DND-41 (cell line): ENCODE results near the gene INPP5A.

ENCODE experiments used
- ATAC-seq: fragments of 200-7000 bp; cut with Tn5 transposase; 3 replicates; pipeline ENCODE4 v1.9.1; 2021; ENCODE audit warnings: low read depth; ENCODE audit not compliant: insufficient read depth
- DNase-seq: peaks from one replicate; pipeline ENCODE4 v3.0.0-alpha.2; 2020
- H2AFZ ChIP-seq: 2 replicates; pipeline ENCODE4 v1.6.0; 2012; ENCODE audit warnings: low read depth, low read length
- H3K27ac ChIP-seq: 2 replicates; pipeline ENCODE4 v1.5.1; 2012; ENCODE audit warnings: low read length, inconsistent platforms
- H3K27me3 ChIP-seq: fragments of 200-600 bp; sonication (generic); 2 replicates; pipeline ENCODE4 v1.6.0; 2012; ENCODE audit warnings: low read length, mild to moderate bottlenecking, inconsistent platforms; ENCODE audit not compliant: insufficient read depth, poor library complexity
- H3K36me3 ChIP-seq: 2 replicates; pipeline ENCODE4 v1.5.1; 2012; ENCODE audit warnings: low read length, inconsistent platforms; ENCODE audit not compliant: insufficient read depth
- H3K4me1 ChIP-seq: 2 replicates; pipeline ENCODE4 v1.5.1; 2012; ENCODE audit warnings: mild to moderate bottlenecking, low read length; ENCODE audit not compliant: insufficient read depth
- H3K4me2 ChIP-seq: 2 replicates; pipeline ENCODE4 v1.6.0; 2012; ENCODE audit warnings: mild to moderate bottlenecking, moderate library complexity, low read length, inconsistent platforms; ENCODE audit not compliant: insufficient read depth
- H3K4me3 ChIP-seq, 2 experiments: fragments of 200-600 bp in 1 of 2; shearing (Covaris generic) in 1 of 2; 2 replicates each; pipeline ENCODE4 v1.5.1; 2012 to 2016; ENCODE audit warnings: inconsistent platforms in 2 of 2, low read length in 2 of 2, mild to moderate bottlenecking in 2 of 2, low read depth in 1 of 2, moderate library complexity in 1 of 2
- H3K79me2 ChIP-seq: 2 replicates; pipeline ENCODE4 v1.6.0; 2012; ENCODE audit warnings: low read length, inconsistent platforms; ENCODE audit not compliant: insufficient read depth
- H3K9ac ChIP-seq: 2 replicates; pipeline ENCODE4 v1.6.0; 2012; ENCODE audit warnings: low read depth, mild to moderate bottlenecking, inconsistent platforms, low read length, moderate library complexity
- H3K9me3 ChIP-seq: 2 replicates; pipeline ENCODE4 v1.5.1; 2012; ENCODE audit warnings: low read length, moderate library complexity, mild to moderate bottlenecking, inconsistent platforms; ENCODE audit not compliant: insufficient read depth, severe bottlenecking
- H4K20me1 ChIP-seq: 2 replicates; pipeline ENCODE4 v1.6.0; 2012; ENCODE audit warnings: low read length; ENCODE audit not compliant: insufficient read depth
- EZH2 ChIP-seq: IDR thresholded peaks from 3 replicates; pipeline ENCODE4 v1.6.1; 2012; ENCODE audit warnings: borderline replicate concordance, low read depth, mild to moderate bottlenecking, moderate library complexity, low read length, inconsistent platforms; ENCODE audit not compliant: severe bottlenecking
- TF ChIP-seq, protein P1 (sequence below): IDR thresholded peaks from 2 replicates; pipeline ENCODE4 v1.5.1; 2012; ENCODE audit warnings: borderline replicate concordance, low read length, moderate library complexity, mild to moderate bottlenecking; ENCODE audit not compliant: poor library complexity, severe bottlenecking; ENCODE audit errors: extremely low read depth

The INPP5A gene

DNA sequence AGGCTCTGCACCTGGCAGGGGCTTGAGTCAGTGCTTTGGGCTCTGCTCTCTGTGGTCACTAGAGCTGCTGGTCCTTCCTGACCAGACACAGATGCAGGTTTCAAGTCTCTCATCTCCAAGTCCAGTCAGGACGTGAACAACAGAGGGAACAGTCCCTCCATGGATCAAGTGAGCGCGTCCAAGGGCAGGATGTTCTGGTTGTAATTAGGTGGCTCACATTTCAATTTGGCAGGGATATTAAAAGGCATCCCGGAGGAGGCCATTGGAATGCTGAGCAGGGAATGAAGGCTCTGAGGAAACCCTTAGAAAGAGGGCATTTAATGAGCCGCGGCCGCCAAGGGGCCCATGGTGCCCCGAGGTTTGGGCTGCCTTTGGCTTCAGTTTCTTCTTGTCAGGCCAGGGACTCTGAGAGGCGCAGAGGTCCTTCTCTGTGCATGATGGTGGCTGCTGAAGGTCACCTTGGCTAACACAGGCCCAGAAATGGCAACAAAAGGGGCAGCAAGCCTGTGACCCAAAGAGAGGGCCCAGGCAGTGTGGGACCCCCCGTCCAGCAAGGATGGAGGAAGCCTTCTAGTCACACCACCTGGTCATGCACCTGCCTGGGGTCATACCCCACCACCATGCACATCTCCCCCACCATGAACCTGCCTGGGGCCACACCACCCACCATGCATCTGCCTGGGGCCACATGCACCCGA, 30.7 kb upstream of the INPP5A start:
- no peak overlapping the region for H3K9ac ChIP-seq
- H3K36me3 ChIP-seq = no peaks in the 10 kb centered on the region
- TF ChIP-seq, protein P1, sequence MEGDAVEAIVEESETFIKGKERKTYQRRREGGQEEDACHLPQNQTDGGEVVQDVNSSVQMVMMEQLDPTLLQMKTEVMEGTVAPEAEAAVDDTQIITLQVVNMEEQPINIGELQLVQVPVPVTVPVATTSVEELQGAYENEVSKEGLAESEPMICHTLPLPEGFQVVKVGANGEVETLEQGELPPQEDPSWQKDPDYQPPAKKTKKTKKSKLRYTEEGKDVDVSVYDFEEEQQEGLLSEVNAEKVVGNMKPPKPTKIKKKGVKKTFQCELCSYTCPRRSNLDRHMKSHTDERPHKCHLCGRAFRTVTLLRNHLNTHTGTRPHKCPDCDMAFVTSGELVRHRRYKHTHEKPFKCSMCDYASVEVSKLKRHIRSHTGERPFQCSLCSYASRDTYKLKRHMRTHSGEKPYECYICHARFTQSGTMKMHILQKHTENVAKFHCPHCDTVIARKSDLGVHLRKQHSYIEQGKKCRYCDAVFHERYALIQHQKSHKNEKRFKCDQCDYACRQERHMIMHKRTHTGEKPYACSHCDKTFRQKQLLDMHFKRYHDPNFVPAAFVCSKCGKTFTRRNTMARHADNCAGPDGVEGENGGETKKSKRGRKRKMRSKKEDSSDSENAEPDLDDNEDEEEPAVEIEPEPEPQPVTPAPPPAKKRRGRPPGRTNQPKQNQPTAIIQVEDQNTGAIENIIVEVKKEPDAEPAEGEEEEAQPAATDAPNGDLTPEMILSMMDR = no peak
- TF ChIP-seq EZH2 = no peak
- no peaks in the 10 kb centered on the region for H3K4me1 ChIP-seq
- H3K9me3 ChIP-seq = no peaks in the 10 kb centered on the region
- no peak overlapping the region for H2AFZ ChIP-seq
- ATAC-seq (no peak), DNase-seq (no peak)
- H3K27me3 ChIP-seq = no peaks in the 10 kb centered on the region
- H3K27ac ChIP-seq = no peak overlapping the region
- H3K4me2 ChIP-seq = no peak overlapping the region
- no peaks in the 10 kb centered on the region for H3K79me2 ChIP-seq
- no peak overlapping the region for H3K4me3 ChIP-seq
- peaks cover 3% of the 10 kb centered on the region; the same call in 1 of the 2 replicates for H4K20me1 ChIP-seq

GRCh38 chr10:132507409-132507955, 30.1 kb upstream of the INPP5A start:
- no peak overlapping the region for H2AFZ ChIP-seq
- DNase-seq (no peak), ATAC-seq (no peak)
- H3K27me3 ChIP-seq = no peaks in the 10 kb centered on the region
- H3K27ac ChIP-seq = no peak overlapping the region
- H3K4me1 ChIP-seq = no peaks in the 10 kb centered on the region
- peaks cover 3% of the 10 kb centered on the region; the same call in 1 of the 2 replicates for H4K20me1 ChIP-seq
- no peaks in the 10 kb centered on the region for H3K79me2 ChIP-seq
- TF ChIP-seq, protein P1 = no peak
- no peak for TF ChIP-seq EZH2
- no peak overlapping the region for H3K4me3 ChIP-seq
- no peaks in the 10 kb centered on the region for H3K36me3 ChIP-seq
- H3K9ac ChIP-seq = no peak overlapping the region
- no peaks in the 10 kb centered on the region for H3K9me3 ChIP-seq
- no peak overlapping the region for H3K4me2 ChIP-seq

GRCh38 chr10:132507956-132508490, 29.6 kb upstream of the INPP5A start:
- ATAC-seq = no peak
- no peak for DNase-seq
- no peak for TF ChIP-seq EZH2
- TF ChIP-seq, protein P1 = no peak

More at GRCh38 chr10:132507956-132508490, 29.6 kb upstream of the INPP5A start:
- H3K27ac ChIP-seq = no peak overlapping the region
- H3K4me2 ChIP-seq = no peak overlapping the region
- no peak overlapping the region for H3K4me3 ChIP-seq
- H3K9ac ChIP-seq = no peak overlapping the region
- H2AFZ ChIP-seq = no peak overlapping the region
- no peaks in the 10 kb centered on the region for H3K36me3 ChIP-seq
- no peaks in the 10 kb centered on the region for H3K4me1 ChIP-seq
- H3K79me2 ChIP-seq = no peaks in the 10 kb centered on the region
- no peaks in the 10 kb centered on the region for H3K27me3 ChIP-seq
- no peaks in the 10 kb centered on the region for H3K9me3 ChIP-seq
- H4K20me1 ChIP-seq = peaks cover 3% of the 10 kb centered on the region; the same call in 1 of the 2 replicates
